ENCODE results near the gene BMERB1.

GRCh38 chr16:15490123-15490711 lies 55.8 kb downstream of the BMERB1 start:
- no peak for TF ChIP-seq CTCF (IDR thresholded peaks at IDR 0.05; ENCODE audit: insufficient read depth, low read depth, low read length)
- no peak for TF ChIP-seq EZH2 (IDR thresholded peaks at IDR 0.05; ENCODE audit: insufficient read depth, low read length)

Data from astrocyte (in vitro differentiated cells and primary cell).